Measurements from ENCODE around the gene EPS8L2.
A peak's percentile ranks its signal among the peaks of the same experiment; 100 is the strongest.

Gene EPS8L2

GRCh38 chr11:763073-763463 lies 57.0 kb downstream of the EPS8L2 start:
- no peak for DNase-seq

DNA sequence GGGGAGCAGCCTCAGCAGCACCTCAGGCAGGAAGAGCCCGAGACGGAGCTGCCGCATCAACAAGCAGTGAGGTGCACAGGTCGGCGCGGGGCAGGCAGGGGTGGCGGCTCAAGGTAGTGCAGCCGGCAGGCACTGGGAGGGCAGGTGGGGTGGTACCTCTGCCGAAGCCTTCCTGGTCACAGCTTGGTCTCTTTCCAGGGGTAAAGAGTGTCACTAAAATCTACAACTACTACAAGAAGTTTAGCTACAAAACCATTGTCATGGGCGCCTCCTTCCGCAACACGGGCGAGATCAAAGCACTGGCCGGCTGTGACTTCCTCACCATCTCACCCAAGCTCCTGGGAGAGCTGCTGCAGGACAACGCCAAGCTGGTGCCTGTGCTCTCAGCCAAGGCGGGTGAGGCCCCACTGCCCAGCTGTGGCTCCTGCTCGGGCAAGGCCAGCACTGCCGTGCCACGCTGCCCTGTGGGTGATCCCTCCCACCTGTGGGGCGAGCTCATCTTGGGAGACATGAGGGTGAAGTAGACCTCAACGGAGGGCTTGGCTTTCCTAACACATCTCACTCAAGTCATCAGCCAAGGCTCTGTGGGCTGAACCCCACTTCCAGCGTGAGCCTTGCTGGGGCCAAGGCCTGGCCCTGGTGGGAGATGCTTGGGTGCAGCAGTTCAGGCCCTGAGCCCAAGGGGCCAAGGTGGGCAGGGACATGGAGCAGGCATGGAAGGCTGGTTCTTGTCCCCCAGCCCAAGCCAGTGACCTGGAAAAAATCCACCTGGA lies 57.7 kb downstream of the EPS8L2 start:
- DNase-seq, result no peak

- no peak for DNase-seq
Observed at GRCh38 chr11:764322-765024, 58.4 kb downstream of the EPS8L2 start.

DNA sequence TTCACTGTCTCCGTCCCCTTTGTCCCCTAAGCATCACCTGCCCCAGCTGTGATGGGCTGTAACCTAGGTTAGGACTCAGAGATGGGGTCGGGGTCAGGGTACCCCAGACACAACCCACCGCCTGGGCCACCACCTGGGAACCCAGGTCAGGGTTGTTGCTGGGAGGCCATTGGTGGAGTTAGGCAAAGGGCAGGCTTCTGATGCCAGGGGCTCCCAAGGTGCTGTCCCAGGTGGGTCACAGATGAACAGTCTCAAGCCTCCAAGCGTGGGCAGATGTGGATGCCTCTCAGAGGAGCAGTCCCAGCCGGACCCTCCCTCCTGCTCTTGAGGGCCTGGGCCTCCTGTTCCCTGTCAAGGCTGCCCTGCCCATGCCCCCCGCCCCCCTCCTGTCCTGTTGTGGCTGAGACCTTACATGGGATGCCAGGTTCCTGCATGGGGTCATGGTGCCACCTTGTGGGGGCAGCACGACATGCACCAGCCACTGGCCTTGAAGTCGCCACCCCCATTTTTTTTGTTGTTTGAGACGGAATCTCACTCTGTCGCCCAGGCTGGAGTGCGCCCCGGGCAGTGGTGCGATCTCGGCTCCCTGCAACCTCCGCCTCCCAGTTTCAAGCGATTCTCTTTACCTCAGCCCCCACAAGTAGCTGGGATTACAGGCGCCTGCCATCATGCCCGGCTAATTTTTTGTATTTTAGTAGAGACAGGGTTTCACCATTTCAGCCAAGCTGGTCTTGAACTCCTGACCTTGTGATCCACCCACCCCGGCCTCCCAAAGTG lies 59.2 kb downstream of the EPS8L2 start:
- DNase-seq, result peak; percentile 75

- no peak for DNase-seq
Observed at GRCh38 chr11:765802-766091, 59.7 kb downstream of the EPS8L2 start.

DNA sequence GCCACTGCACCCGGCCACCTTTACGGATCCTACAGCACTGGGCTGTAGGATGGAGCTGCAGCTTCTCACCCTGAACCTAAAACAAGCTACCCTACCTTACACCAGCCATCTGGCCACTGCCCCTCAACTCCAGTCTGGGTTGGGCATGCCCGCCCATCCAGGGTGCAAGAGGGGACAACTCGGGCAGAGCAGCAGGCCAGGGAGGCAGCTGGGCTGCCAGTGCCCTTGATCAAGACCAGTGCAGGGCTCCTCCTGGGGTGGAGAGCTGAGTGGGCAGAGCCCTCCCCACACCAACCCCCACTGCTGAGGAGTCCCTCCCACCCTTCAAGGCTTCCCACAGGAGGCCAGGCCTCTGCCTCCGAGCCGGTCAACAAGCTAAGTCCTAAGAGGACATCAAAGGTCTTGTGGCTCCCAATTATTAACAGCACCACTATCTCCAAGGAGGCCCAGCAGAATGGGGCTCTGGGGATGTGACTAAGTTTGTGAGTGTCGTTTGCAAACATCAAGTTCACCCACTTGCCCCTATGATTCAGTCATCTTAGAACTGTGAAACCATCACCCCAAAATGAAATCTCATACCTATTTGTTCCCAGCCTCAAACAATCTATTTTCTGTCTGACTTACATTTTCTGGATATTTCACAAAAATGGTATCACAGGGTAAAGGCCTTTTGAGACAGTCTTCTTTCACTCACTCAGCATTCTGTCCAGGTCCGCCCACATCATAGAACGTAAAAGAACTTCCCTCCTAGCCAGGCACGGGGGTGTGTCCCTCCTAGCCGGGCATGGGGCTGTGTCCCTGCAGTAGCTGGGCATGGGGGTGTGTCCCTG lies 60.3 kb downstream of the EPS8L2 start:
- DNase-seq, result no peak

DNA sequence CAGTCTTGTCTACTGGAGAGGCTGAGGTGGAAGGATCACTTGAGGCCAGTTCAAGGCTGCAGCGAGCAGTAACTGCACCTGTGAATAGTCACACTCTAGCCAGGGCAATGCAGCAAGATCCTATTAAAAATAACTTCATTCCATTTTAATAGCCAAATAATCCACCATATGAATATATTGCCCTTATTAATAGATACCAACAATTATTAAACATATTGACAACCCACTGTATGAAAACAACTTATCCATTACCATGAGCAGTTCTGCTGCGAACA lies 60.8 kb downstream of the EPS8L2 start:
- no peak for DNase-seq

DNA sequence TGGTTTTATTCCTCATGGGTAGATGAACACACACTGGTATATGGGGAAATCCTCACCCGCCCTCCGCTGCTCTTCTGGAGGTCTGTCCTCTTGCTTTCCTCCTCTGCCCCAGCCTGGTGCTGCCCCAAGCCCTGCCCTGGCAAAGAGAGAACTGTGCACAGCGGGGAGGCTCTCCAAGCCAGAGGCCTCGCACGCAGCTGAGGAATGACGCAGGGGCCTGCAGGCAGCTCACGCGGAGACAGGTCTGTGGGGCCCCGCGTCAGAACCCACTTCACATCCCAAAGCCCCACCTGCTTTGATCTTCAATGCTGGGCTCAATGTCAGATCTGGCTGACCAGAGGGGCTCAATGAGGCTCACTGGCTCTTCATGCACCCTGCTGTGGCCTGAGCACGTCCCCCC lies 61.2 kb downstream of the EPS8L2 start:
- no peak for DNase-seq

- DNase-seq, result no peak
Observed at GRCh38 chr11:769887-770641, 64.0 kb downstream of the EPS8L2 start.

DNA sequence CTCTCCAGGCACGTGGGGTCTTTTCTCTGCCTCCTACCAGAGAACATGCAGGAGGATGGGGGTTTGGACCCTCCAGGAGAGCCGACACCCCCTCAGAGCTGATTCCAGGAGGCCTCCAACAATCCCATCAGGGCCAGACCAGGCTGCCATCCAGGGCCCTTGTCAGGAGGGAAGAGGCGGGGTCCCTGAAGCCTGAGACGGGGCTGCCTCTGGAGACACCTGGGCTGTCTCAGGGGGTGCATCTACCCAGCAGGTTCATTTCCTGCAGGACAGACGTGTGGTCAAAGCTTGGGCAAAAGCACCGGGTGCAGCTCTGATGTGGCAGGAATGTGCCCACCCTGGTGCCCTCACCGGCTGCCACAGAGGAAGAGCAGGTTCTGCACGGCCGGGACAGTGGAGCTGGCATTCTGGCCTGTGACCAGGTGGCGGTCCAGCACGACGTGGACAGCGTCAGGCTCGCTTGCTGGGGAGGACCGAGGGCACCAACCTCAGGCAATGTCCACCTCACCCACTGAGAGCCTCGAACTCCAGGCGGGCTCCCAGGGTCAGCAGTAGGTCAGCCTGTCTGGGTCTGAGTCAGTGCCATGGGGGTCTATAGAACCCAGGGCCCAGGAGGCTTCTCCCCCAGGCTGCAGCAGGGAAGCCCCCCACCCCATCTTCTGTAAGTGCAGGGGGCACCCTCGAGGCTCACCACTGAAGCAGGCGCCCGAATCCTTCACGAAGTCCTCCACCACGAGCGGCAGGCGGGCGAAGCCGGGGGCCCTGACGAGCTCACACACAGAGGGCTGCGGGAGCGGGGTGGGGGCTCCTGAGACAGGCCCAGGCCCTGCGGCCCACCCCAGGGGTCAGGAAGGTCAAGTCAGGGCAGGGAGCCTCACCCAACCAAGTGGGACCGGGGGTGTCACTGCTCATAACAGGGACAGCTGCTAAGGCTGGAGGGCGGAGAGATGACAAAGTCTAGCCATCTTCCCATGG lies 64.9 kb downstream of the EPS8L2 start:
- DNase-seq, result no peak

DNA sequence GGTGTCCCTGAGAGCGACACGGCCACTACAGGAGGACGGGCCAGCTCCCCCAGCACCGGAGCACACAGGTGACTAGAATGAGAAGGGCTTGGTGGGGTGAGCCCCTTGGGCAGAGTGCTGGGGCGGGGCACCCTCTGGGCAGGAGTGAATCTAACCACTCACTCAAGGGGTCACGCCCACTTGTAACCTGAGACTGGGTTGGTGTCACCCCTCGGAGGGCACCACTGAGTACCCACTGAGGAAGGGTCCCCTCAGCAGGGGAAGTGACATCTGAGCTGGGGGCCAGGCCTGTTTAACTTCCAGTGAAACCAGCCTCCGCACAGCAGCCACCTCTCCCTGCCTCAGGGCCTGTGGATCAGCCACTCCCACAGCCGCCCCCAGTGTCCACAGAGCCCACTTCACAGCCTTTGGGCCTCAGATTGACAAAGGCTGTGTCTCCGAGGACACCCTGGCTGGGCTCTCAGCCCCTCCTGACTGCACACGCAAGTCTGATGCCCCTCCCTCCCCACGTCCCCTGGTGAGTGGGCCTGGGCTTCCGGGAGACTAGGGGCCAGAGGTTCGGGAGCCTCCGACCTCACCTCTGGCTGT lies 65.7 kb downstream of the EPS8L2 start:
- DNase-seq, result no peak

GRCh38 chr11:772429-773390 lies 66.7 kb downstream of the EPS8L2 start:
- no peak for DNase-seq

DNA sequence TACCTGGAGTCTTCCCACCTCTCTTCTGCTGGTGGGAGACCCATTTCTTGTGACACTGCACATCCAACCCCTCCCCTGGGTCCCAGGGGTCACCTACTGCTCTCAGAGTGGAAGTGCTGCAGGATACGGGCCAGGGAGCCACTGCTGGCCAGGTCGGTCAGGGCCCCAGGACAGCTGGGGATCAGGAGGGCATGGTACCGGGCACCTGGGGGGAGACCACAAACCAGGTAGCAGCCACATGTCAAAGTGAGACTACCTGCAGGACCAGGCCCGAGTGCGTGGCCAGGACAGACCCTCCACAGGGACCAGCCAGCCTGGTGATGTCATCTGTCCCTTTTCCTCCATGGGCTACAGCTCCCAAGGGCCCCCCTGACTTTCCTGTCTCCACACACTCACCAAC lies 67.4 kb downstream of the EPS8L2 start:
- DNase-seq, result no peak

DNA sequence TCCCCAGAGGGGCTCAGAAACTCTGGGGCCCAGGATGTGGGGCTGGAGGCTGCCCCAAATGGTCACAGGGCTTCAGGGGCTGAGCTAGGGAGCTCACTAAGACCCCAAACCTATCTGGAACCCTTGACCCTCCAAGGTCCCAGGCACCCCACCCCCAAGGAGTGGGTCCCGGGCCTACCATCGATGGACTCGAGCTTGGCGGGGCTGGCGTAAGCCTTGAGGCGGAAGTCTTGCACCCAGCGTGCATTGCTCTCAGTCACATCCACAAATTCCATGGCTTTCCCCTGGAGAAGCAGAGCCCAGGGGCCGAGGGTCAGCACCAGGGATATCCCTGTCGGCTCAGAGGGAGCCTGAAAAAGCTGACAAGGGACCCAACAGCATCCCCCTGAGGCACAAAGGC lies 67.8 kb downstream of the EPS8L2 start:
- DNase-seq, result no peak

DNA sequence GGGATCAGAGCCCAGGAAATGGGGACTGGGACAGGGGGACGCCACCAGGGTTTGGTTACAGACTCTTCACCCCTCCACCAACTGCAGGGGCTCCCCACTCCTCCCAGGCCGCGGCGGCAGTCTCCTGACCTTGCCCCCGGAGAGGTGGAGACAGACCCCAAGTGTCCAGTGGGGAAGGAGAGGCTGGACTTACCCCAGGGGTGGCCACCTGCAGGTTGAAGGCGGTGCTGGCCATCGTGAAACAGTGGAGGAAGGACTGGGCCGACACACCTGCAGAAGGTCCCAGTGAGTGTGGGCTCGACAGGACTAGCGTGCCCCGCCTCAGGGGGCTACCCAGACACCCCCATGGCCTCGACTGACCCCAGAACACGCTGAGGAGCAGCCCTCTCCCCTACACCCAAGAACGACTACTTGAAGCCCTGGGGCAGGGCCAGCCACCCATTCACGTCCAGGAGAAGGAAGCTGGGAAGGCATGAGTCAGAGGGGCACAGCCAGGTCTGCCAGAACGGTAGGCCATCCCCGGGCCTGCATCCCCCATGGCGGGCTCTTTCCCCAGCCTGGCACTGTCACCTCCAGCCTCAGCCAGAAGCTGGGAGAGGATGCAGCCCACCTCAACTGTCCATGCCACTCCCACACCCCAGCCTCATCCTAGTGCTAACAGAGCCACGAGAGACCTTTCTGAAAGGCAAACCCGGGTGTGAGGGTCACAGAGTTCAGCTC lies 69.0 kb downstream of the EPS8L2 start:
- no peak for DNase-seq

DNA sequence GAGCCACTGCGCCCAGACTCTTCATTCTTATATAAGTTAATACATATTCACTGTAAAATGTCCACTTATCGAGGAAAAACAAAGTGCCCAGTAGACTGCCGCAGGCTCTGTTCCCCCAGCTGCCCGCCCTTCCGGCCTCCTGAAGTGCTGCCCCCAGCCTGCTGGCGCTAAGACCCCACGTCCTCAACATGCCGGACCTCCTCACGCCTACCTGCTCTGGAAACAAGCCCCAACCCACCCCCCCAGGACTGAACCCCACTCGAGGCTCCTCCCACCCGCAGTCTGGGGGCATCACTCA lies 70.2 kb downstream of the EPS8L2 start:
- no peak for DNase-seq

GRCh38 chr11:776561-777287 lies 70.7 kb downstream of the EPS8L2 start:
- DNase-seq, result no peak
